CD14-positive monocyte (primary cell): Measurements from ENCODE around the gene CDC25C. TPM values are rescaled to one million over a fixed set of nuclear protein-coding genes. Genes with fewer than 3 reads are reported as not detected.

Experiments used
- DNase-seq, 3 donors: peaks; one replicate each; pipeline ENCODE4 v3.0.0-alpha.2; 2011 to 2022
- H2AFZ ChIP-seq: 2 replicates; pipeline ENCODE4 v1.6.0; 2012; ENCODE audit warnings: mild to moderate bottlenecking, low read depth, low read length, inconsistent platforms; ENCODE audit not compliant: insufficient read depth, poor library complexity, severe bottlenecking
- H3K27ac ChIP-seq, 2 donors: 1 replicate in 1 of 2; 2 replicates in 1 of 2; pipeline ENCODE4 v1.5.1; 2012 to 2013; ENCODE audit warnings: low read length in 2 of 2, control low read depth in 1 of 2, inconsistent platforms in 1 of 2, low read depth in 1 of 2, mild to moderate bottlenecking in 1 of 2
- H3K27me3 ChIP-seq, 2 donors: one replicate each; pipeline versions ENCODE4 v1.6.0 to v1.6.1; 2011 to 2013; ENCODE audit warnings: low read length in 2 of 2; ENCODE audit not compliant: control insufficient read depth in 2 of 2, insufficient read depth in 2 of 2
- H3K36me3 ChIP-seq, 2 donors: replicated peaks in 1 of 2; 1 replicate in 1 of 2; 2 replicates in 1 of 2; pipeline versions ENCODE4 v1.5.1 to v1.6.1; 2012 to 2013; ENCODE audit warnings: low read length in 2 of 2, control low read depth in 1 of 2, inconsistent platforms in 1 of 2, mild to moderate bottlenecking in 1 of 2; ENCODE audit not compliant: insufficient read depth in 2 of 2, control insufficient read depth in 1 of 2
- H3K4me1 ChIP-seq, 2 donors: 1 replicate in 1 of 2; 2 replicates in 1 of 2; pipeline versions ENCODE4 v1.5.1 to v1.6.1; 2012 to 2013; ENCODE audit warnings: low read length in 2 of 2, control low read depth in 1 of 2, inconsistent platforms in 1 of 2, mild to moderate bottlenecking in 1 of 2, moderate library complexity in 1 of 2; ENCODE audit not compliant: insufficient read depth in 2 of 2, control insufficient read depth in 1 of 2
- H3K4me2 ChIP-seq: replicated peaks from 2 replicates; pipeline ENCODE3; 2012; ENCODE audit warnings: low read length, moderate library complexity, mild to moderate bottlenecking; ENCODE audit not compliant: poor library complexity, severe bottlenecking; ENCODE audit errors: extremely low read depth
- H3K4me3 ChIP-seq, 3 experiments: fragments of 200-600 bp in 1 of 3; sonication (generic) in 1 of 3; replicated peaks in 1 of 3; 1 replicate in 2 of 3; 2 replicates in 1 of 3; pipeline ENCODE4 v1.5.1; 2011 to 2013; ENCODE audit warnings: low read length in 3 of 3, mild to moderate bottlenecking in 3 of 3, control low read depth in 2 of 3, low read depth in 2 of 3, inconsistent platforms in 1 of 3, moderate library complexity in 1 of 3
- H3K79me2 ChIP-seq: 2 replicates; pipeline ENCODE4 v1.6.0; 2012; ENCODE audit warnings: mild to moderate bottlenecking, control low read depth, inconsistent platforms, low read length, moderate library complexity; ENCODE audit not compliant: insufficient read depth
- H3K9ac ChIP-seq: 2 replicates; pipeline ENCODE4 v1.6.0; 2017; ENCODE audit warnings: low read length, mild to moderate bottlenecking; ENCODE audit not compliant: insufficient read depth, poor library complexity, severe bottlenecking
- H3K9me3 ChIP-seq, 2 donors: replicated peaks in 1 of 2; 1 replicate in 1 of 2; 2 replicates in 1 of 2; pipeline versions ENCODE4 v1.5.1 to v1.6.1; 2012 to 2013; ENCODE audit warnings: low read length in 2 of 2, control low read depth in 1 of 2; ENCODE audit not compliant: control insufficient read depth in 1 of 2, insufficient read depth in 1 of 2
- H4K20me1 ChIP-seq: 2 replicates; pipeline ENCODE4 v1.6.0; 2012; ENCODE audit warnings: mild to moderate bottlenecking, low read length, control low read depth, moderate library complexity; ENCODE audit not compliant: insufficient read depth
- H3K27ac Mint-ChIP-seq, 7 donors: one replicate each; pipeline ENCODE4 v1.8.0; 2020; ENCODE audit warnings: mild to moderate bottlenecking in 7 of 7, mixed read lengths in 7 of 7, moderate library complexity in 6 of 7, inconsistent platforms in 2 of 7
- H3K27me3 Mint-ChIP-seq, 3 donors: one replicate each; pipeline ENCODE4 v1.8.0; 2021 to 2022; ENCODE audit warnings: low read depth in 3 of 3, mild to moderate bottlenecking in 3 of 3, mixed read lengths in 3 of 3, moderate library complexity in 3 of 3, inconsistent platforms in 1 of 3
- H3K36me3 Mint-ChIP-seq, 2 donors: one replicate each; pipeline ENCODE4 v1.8.0; 2020; ENCODE audit warnings: mixed read lengths in 2 of 2, inconsistent platforms in 1 of 2, mild to moderate bottlenecking in 1 of 2
- H3K4me1 Mint-ChIP-seq: one replicate; pipeline ENCODE4 v1.8.0; 2020; ENCODE audit warnings: mild to moderate bottlenecking, mixed read lengths
- H3K4me3 Mint-ChIP-seq, 2 donors: one replicate each; pipeline ENCODE4 v1.8.0; 2020; ENCODE audit warnings: mild to moderate bottlenecking in 2 of 2, mixed read lengths in 2 of 2, moderate library complexity in 1 of 2
- H3K9me3 Mint-ChIP-seq, 7 donors: one replicate each; pipeline ENCODE4 v1.8.0; 2020 to 2022; ENCODE audit warnings: mixed read lengths in 7 of 7, mild to moderate bottlenecking in 6 of 7, moderate library complexity in 6 of 7, inconsistent platforms in 2 of 7
- CTCF ChIP-seq: fragments of 200-600 bp; IDR thresholded peaks from one replicate; pipeline ENCODE4 v1.8.0; 2022; ENCODE audit warnings: antibody characterized with exemption, mild to moderate bottlenecking
- WGBS: methylation state at CpG from one replicate; pipeline ENCODE4 v1.1.5; 2013; ENCODE audit warnings: missing lambda C conversion rate; ENCODE audit not compliant: insufficient coverage; 5-methylcytosine and 5-hydroxymethylcytosine counted together
- intact Hi-C, 2 donors: fragments of 100-400 bp; cut with micrococcal nuclease; formaldehyde crosslinking; loops; one replicate each; pipeline versions ENCODE4 v1.15.0 to v1.15.1; 2023
- polyA plus RNA-seq, 3 donors: library from polyadenylated mRNA; depleted of rRNA in 1 of 3; unstranded in 2 of 3; stranded (reverse) in 1 of 3; fragments of 300-500 nt in 2 of 3; fragments of >200 nt in 1 of 3; fragmentation: Illumina TruSeq in 2 of 3; gene quantifications; 1 replicate in 2 of 3; 2 replicates in 1 of 3; pipeline ENCODE4 v1.2.3, GENCODE V29; 2012 to 2021

The CDC25C gene
- polyA plus RNA-seq, 3 donors, result not detected

GRCh38 chr5:138282920-138283742, 48.5 kb downstream of the CDC25C start:
- Histone ChIP-seq H3K36me3 (peaks cover 9 to 35% of the 10 kb centered on the region in 2 donors), H3K79me2 (no peaks in the 10 kb centered on the region), H3K27ac (no peak overlapping the region), H3K9me3 (no peaks in the 10 kb centered on the region), H3K4me3 (no peak overlapping the region), H3K27me3 (no peaks in the 10 kb centered on the region), H3K4me2 (no peak overlapping the region), H2AFZ (no peak overlapping the region), H4K20me1 (no peaks in the 10 kb centered on the region), H3K4me1 (peaks cover 0 to 4% of the 10 kb centered on the region in 2 donors), H3K9ac (no peak overlapping the region)
- Mint-ChIP-seq H3K36me3 (peaks cover 20 to 26% of the 10 kb centered on the region in 2 donors), H3K4me1 (peaks cover 6% of the 10 kb centered on the region), H3K9me3 (no peaks in the 10 kb centered on the region), H3K27me3 (peaks cover 2 to 3% (median 2%) of the 10 kb centered on the region in 3 donors), H3K27ac (peak overlapping the region in 1 of 7 donors; percentile 22), H3K4me3 (no peak overlapping the region)
- no peak for TF ChIP-seq CTCF
- no peak for DNase-seq
- intact Hi-C loops, result no loop called here
- WGBS, result 67% methylated on average over 1 of the region's 7 CpGs

GRCh38 chr5:138280915-138281314, 50.7 kb downstream of the CDC25C start:
- Mint-ChIP-seq H3K27me3 (peaks cover 6 to 12% (median 6%) of the 10 kb centered on the region in 3 donors), H3K27ac (no peak overlapping the region), H3K4me1 (no peaks in the 10 kb centered on the region), H3K36me3 (peaks cover 14 to 18% of the 10 kb centered on the region in 2 donors), H3K4me3 (no peak overlapping the region), H3K9me3 (peaks cover 0 to 2% (median 0%) of the 10 kb centered on the region in 7 donors)
- H3K9me3 ChIP-seq, result no peaks in the 10 kb centered on the region
- H3K4me1 ChIP-seq, result no peaks in the 10 kb centered on the region
- intact Hi-C loops, result no loop called here
- peaks cover 0 to 6% of the 10 kb centered on the region in 2 donors for H3K27me3 ChIP-seq
- H4K20me1 ChIP-seq, result no peaks in the 10 kb centered on the region
- H3K4me3 ChIP-seq, result no peak overlapping the region
- no peak for TF ChIP-seq CTCF
- peaks cover 7 to 22% of the 10 kb centered on the region in 2 donors for H3K36me3 ChIP-seq
- H3K27ac ChIP-seq, result no peak overlapping the region
- no peak overlapping the region for H3K4me2 ChIP-seq
- H3K9ac ChIP-seq, result no peak overlapping the region
- no peaks in the 10 kb centered on the region for H3K79me2 ChIP-seq
- no peak for DNase-seq
- H2AFZ ChIP-seq, result no peak overlapping the region
